Stimulated activated CD8-positive, alpha-beta memory T cell treated with anti-CD3 and anti-CD28 coated beads, Interleukin-15, amount 100 ng/mL, for 4 hours (primary cell): ENCODE data around the gene LCE1C.

Experiments used
- DNase-seq, 2 donors: peaks; one replicate each; pipeline ENCODE4 v3.0.0-alpha.2; 2020; ENCODE audit warnings: low read depth in 2 of 2

The LCE1C gene

GRCh38 chr1:152806576-152806975 is at the start of gene LCE1C:
LCE1C (minus strand) TSS chr1:152806651; CDS start chr1:152805478, 1,173 bp downstream.
- DNase-seq = no peak

GRCh38 chr1:152855661-152856060 is 49.2 kb upstream of the LCE1C start:
- DNase-seq = no peak

GRCh38 chr1:152842556-152842955 is 36.1 kb upstream of the LCE1C start, which contains the start of gene LCE6A:
LCE6A (plus strand) TSS chr1:152842856; CDS start chr1:152843521, 665 bp downstream.
- no peak for DNase-seq

- DNase-seq = no peak
These were observed 30.4 kb upstream of the LCE1C start for GRCh38 chr1:152836870-152837269.

- DNase-seq = no peak
These were observed 20.7 kb upstream of the LCE1C start, which contains the start of gene LCE1A for GRCh38 chr1:152827173-152827572. LCE1A (plus strand) TSS chr1:152827473; CDS start chr1:152827473, 0 bp downstream.

- DNase-seq = no peak
These were observed 18.5 kb upstream of the LCE1C start for GRCh38 chr1:152824964-152825363.

- DNase-seq = no peak
These were observed 16.8 kb upstream of the LCE1C start for GRCh38 chr1:152823294-152823693.

- DNase-seq = no peak
These were observed 10.9 kb upstream of the LCE1C start for GRCh38 chr1:152817309-152817708.

GRCh38 chr1:152811671-152812070 is 5.2 kb upstream of the LCE1C start, which contains the start of gene LCE1B:
LCE1B (plus strand) TSS chr1:152811971; CDS start chr1:152812447, 476 bp downstream.
- no peak for DNase-seq

GRCh38 chr1:152811050-152811449 is 4.6 kb upstream of the LCE1C start:
- no peak for DNase-seq

GRCh38 chr1:152801333-152801732 is 5.1 kb downstream of the LCE1C start:
- DNase-seq = no peak

- DNase-seq = no peak
These were observed 10.0 kb downstream of the LCE1C start, which contains the start of gene LCE1D for GRCh38 chr1:152796421-152796820. LCE1D (plus strand) TSS chr1:152796721; CDS start chr1:152797795, 1,074 bp downstream.

- no peak for DNase-seq
These were observed 10.8 kb downstream of the LCE1C start for GRCh38 chr1:152795686-152796085.

- no peak for DNase-seq
These were observed 20.4 kb downstream of the LCE1C start, which contains the start of gene LCE1E for GRCh38 chr1:152786077-152786476. LCE1E (plus strand) TSS chr1:152786257; CDS start chr1:152787300, 1,043 bp downstream.

GRCh38 chr1:152783095-152783494 is 23.4 kb downstream of the LCE1C start:
- DNase-seq = no peak

GRCh38 chr1:152777510-152778137 is 28.8 kb downstream of the LCE1C start:
- DNase-seq = no peak

- DNase-seq = no peak
These were observed 30.1 kb downstream of the LCE1C start for GRCh38 chr1:152776361-152776760.

- DNase-seq = no peak
These were observed 31.6 kb downstream of the LCE1C start, which contains the start of gene LCE1F for GRCh38 chr1:152774875-152775274. LCE1F (plus strand) TSS chr1:152775140; CDS start chr1:152776372, 1,232 bp downstream.

GRCh38 chr1:152770411-152770810 is 36.0 kb downstream of the LCE1C start:
- no peak for DNase-seq

- no peak for DNase-seq
These were observed 37.5 kb downstream of the LCE1C start for GRCh38 chr1:152768847-152769533.

- DNase-seq = no peak
These were observed 44.7 kb downstream of the LCE1C start for GRCh38 chr1:152761609-152762213.

- DNase-seq = no peak
These were observed 45.8 kb downstream of the LCE1C start for GRCh38 chr1:152760551-152761190.
